ENCODE results near the gene HIC2.
"Not testable (repeated sequence)": the region's sequence is repeated elsewhere in the genome, so short reads cannot be mapped to it uniquely, and the experiment has no call there.

DNA sequence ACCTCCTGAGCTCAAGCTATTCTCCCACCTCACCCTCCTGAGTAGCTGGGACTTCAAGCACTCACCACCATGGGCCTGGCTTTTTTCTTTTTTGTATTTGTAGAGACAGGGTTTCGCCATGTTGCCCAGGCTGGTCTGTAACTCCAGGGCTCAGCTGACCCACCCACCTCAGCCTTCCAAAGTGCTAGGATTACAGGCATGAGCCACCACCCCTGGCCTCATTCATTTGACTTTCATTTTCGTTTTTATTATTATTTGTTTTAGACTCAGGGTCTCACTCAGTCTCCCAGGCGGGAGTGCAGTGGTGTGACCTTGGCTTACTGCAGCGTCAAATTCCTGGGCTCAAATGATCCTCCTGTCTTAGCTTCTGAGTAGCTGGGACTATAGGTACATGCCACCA is 9.4 kb upstream of the HIC2 start:
- TF ChIP-seq CTCF (IDR thresholded peaks at IDR 0.05; ENCODE audit: low read depth, low read length); EZH2phosphoT487 (IDR thresholded peaks at IDR 0.05; ENCODE audit: low read depth): not testable (repeated sequence)

All from OCI-LY3 (cell line).